ENCODE measurements around the gene ANAPC5. TPM values are rescaled to one million over a fixed set of nuclear protein-coding genes. Genes with fewer than 3 reads are reported as not detected.

The ANAPC5 gene
- total RNA-seq, 1 donor: 180 TPM

GRCh38 chr12:121364683-121365121 is 12.5 kb upstream of the ANAPC5 start:
- H3K4me3 ChIP-seq (ENCODE audit: low read depth, low read length): no peak overlapping the region
- no peak for TF ChIP-seq CTCF (IDR thresholded peaks at IDR 0.05; ENCODE audit: insufficient read depth, low read depth, low read length)
- no peak for DNase-seq (ENCODE audit: low read depth)

GRCh38 chr12:121358073-121358472 is 5.9 kb upstream of the ANAPC5 start:
- H3K4me3 ChIP-seq (ENCODE audit: low read depth, low read length): no peak overlapping the region
- TF ChIP-seq CTCF (IDR thresholded peaks at IDR 0.05; ENCODE audit: insufficient read depth, low read depth, low read length): no peak
- DNase-seq (ENCODE audit: low read depth): no peak

GRCh38 chr12:121357331-121357730 is 5.1 kb upstream of the ANAPC5 start:
- no peak for DNase-seq (ENCODE audit: low read depth)
- no peak for TF ChIP-seq CTCF (IDR thresholded peaks at IDR 0.05; ENCODE audit: insufficient read depth, low read depth, low read length)
- no peak overlapping the region for H3K4me3 ChIP-seq (ENCODE audit: low read depth, low read length)

- DNase-seq (ENCODE audit: low read depth): no peak
- no peak for TF ChIP-seq CTCF (IDR thresholded peaks at IDR 0.05; ENCODE audit: insufficient read depth, low read depth, low read length)
- no peak overlapping the region for H3K4me3 ChIP-seq (ENCODE audit: low read depth, low read length)
These were observed 4.4 kb upstream of the ANAPC5 start for GRCh38 chr12:121356657-121357056.

- TF ChIP-seq CTCF (IDR thresholded peaks at IDR 0.05; ENCODE audit: insufficient read depth, low read depth, low read length): no peak
- no peak for DNase-seq (ENCODE audit: low read depth)
- no peak overlapping the region for H3K4me3 ChIP-seq (ENCODE audit: low read depth, low read length)
These were observed 3.6 kb upstream of the ANAPC5 start for GRCh38 chr12:121355818-121356217.

GRCh38 chr12:121352682-121353018 is 439 bp upstream of the ANAPC5 start:
- peak overlapping the region; percentile 99 for H3K4me3 ChIP-seq (ENCODE audit: low read depth, low read length)
- DNase-seq (ENCODE audit: low read depth): no peak
- TF ChIP-seq CTCF (IDR thresholded peaks at IDR 0.05; ENCODE audit: insufficient read depth, low read depth, low read length): no peak

- DNase-seq (ENCODE audit: low read depth): no peak
- TF ChIP-seq CTCF (IDR thresholded peaks at IDR 0.05; ENCODE audit: insufficient read depth, low read depth, low read length): no peak
- H3K4me3 ChIP-seq (ENCODE audit: low read depth, low read length): no peak overlapping the region
These were observed 5.5 kb downstream of the ANAPC5 start for GRCh38 chr12:121346747-121347146.
